A204.1 (cell line): Measurements from ENCODE around the gene PUSL1.
"Not testable (repeated sequence)": the region's sequence is repeated elsewhere in the genome, so short reads cannot be mapped to it uniquely, and the experiment has no call there.

Experiments used
- FAIRE-seq: peaks from 2 replicates; lab custom pipeline; 2012; peaks lifted over from hg19 to GRCh38; lab: Jason Lieb, UNC

The PUSL1 gene

GRCh38 chr1:1310476-1311053 is 2.2 kb downstream of the PUSL1 start:
- FAIRE-seq, result no peak

GRCh38 chr1:1311107-1312104 is 3.0 kb downstream of the PUSL1 start:
- FAIRE-seq, result no peak

- no peak for FAIRE-seq
Observed at GRCh38 chr1:1312450-1313314, 4.3 kb downstream of the PUSL1 start.

GRCh38 chr1:1313500-1314236 is 5.3 kb downstream of the PUSL1 start:
- FAIRE-seq, result no peak

- FAIRE-seq, result no peak
Observed at GRCh38 chr1:1314237-1314586, 5.8 kb downstream of the PUSL1 start.

- FAIRE-seq, result no peak
Observed at GRCh38 chr1:1314678-1315335, 6.4 kb downstream of the PUSL1 start.

GRCh38 chr1:1315435-1315954 is 7.1 kb downstream of the PUSL1 start:
- no peak for FAIRE-seq

GRCh38 chr1:1316199-1316598 is 7.8 kb downstream of the PUSL1 start:
- not testable (repeated sequence) for FAIRE-seq

GRCh38 chr1:1317420-1317819 is 9.0 kb downstream of the PUSL1 start:
- FAIRE-seq, result no peak

- no peak for FAIRE-seq
Observed at GRCh38 chr1:1318131-1318652, 9.8 kb downstream of the PUSL1 start.

- no peak for FAIRE-seq
Observed at GRCh38 chr1:1318777-1319645, 10.6 kb downstream of the PUSL1 start.

- FAIRE-seq, result no peak
Observed at GRCh38 chr1:1319646-1319941, 11.2 kb downstream of the PUSL1 start.

GRCh38 chr1:1320666-1321448 is 12.5 kb downstream of the PUSL1 start:
- FAIRE-seq, result no peak

GRCh38 chr1:1321477-1321876 is 13.1 kb downstream of the PUSL1 start:
- no peak for FAIRE-seq

GRCh38 chr1:1322418-1322817 is 14.0 kb downstream of the PUSL1 start:
- no peak for FAIRE-seq

GRCh38 chr1:1322952-1323351 is 14.6 kb downstream of the PUSL1 start:
- FAIRE-seq, result no peak

- FAIRE-seq, result no peak
Observed at GRCh38 chr1:1324084-1324523, 15.7 kb downstream of the PUSL1 start.

- FAIRE-seq, result no peak
Observed at GRCh38 chr1:1324524-1325287, 16.3 kb downstream of the PUSL1 start, which contains the start of the genes CPTP and INTS11. Gene CPTP, plus strand, starts transcription at chr1:1324802. Its CDS starts 2,109 bp downstream, at chr1:1326911. Gene INTS11, minus strand, starts transcription at chr1:1324660. Its CDS starts 52 bp downstream, at chr1:1324608.
